PC-3 (cell line): ENCODE results near the gene ZBTB7B.

Experiments used
- EZH2 ChIP-seq: fragments of 300-600 bp; sonication (generic); IDR thresholded peaks from one replicate; pipeline ENCODE4 v1.6.1; 2017; ENCODE audit warnings: antibody characterized with exemption, mild to moderate bottlenecking, low read length; ENCODE audit not compliant: unreplicated experiment
- TF ChIP-seq, protein P1 (sequence below): fragments of 300-600 bp; sonication (generic); conservative IDR thresholded peaks from 2 replicates; pipeline ENCODE4 v1.5.1; 2017; ENCODE audit warnings: antibody characterized with exemption, low read depth, mild to moderate bottlenecking, low read length

DNA sequence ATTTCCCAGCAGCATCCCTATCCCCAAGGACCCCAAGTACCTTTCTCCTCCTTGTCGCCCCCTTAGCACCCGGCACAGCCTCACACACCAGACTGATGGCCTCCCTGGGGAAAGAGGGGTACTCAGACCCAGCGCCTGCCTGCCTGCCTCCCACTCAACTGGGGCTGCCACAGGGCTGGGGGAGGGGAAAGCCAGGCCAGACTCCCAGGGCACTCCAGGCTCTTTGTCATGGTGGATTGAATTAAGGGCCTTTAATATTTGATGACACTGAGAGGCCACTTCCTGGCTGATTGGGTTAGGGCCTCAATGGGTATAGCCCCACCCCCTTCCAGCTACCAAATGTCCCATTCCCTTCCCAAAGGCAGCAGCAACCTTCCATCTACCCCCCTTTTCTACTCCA is 33.9 kb upstream of the ZBTB7B start:
- TF ChIP-seq, protein P1, sequence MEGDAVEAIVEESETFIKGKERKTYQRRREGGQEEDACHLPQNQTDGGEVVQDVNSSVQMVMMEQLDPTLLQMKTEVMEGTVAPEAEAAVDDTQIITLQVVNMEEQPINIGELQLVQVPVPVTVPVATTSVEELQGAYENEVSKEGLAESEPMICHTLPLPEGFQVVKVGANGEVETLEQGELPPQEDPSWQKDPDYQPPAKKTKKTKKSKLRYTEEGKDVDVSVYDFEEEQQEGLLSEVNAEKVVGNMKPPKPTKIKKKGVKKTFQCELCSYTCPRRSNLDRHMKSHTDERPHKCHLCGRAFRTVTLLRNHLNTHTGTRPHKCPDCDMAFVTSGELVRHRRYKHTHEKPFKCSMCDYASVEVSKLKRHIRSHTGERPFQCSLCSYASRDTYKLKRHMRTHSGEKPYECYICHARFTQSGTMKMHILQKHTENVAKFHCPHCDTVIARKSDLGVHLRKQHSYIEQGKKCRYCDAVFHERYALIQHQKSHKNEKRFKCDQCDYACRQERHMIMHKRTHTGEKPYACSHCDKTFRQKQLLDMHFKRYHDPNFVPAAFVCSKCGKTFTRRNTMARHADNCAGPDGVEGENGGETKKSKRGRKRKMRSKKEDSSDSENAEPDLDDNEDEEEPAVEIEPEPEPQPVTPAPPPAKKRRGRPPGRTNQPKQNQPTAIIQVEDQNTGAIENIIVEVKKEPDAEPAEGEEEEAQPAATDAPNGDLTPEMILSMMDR: no peak
- TF ChIP-seq EZH2: no peak
